ENCODE results near the gene RILP. TPM values are rescaled to one million over a fixed set of nuclear protein-coding genes. Genes with fewer than 3 reads are reported as not detected.

RILP gene
- total RNA-seq (1 to 10 TPM; 1.3 to 1.5 TPM), total RNA-seq (0.47 to 5.1 (median 2.0) reads per million in 172 experiments)
- polyA plus RNA-seq (2013, experiment 1 of 2): 3.5 TPM
- polyA plus RNA-seq (2013, experiment 2 of 2): 3.0 TPM

GRCh38 chr17:1649844-1650501 is at the start of gene RILP:
RILP (minus strand) TSS chr17:1649866; CDS start chr17:1649804, 62 bp downstream.
- Mint-ChIP-seq H3K27me3 (no peaks in the 10 kb centered on the region), H3K27ac (peak within 1 kb of the TSS; percentile 33), H3K4me1 (ENCODE audit: low read depth) (peaks cover 13% of the 10 kb centered on the region), H3K4me3 (peak within 1 kb of the TSS; percentile 79), H3K9me3 (no peaks in the 10 kb centered on the region), H3K36me3 (ENCODE audit: low read depth) (peaks cover 44% of the 10 kb centered on the region)
- Histone ChIP-seq H3K36me3 (ENCODE audit: insufficient read depth, low read length) (peaks cover 46% of the 10 kb centered on the region), H3K27me3 (ENCODE audit: control insufficient read depth in 1 of 2, insufficient read depth in 2 of 2, low read length in 2 of 2) (no peaks in the 10 kb centered on the region), H3K4me1 (ENCODE audit: insufficient read depth, low read length) (peaks cover 33% of the 10 kb centered on the region), H3K9me3 (ENCODE audit: control insufficient read depth in 1 of 2, insufficient read depth in 1 of 2, low read length in 2 of 2) (no peaks in the 10 kb centered on the region), H3K4me3 (ENCODE audit: low read length) (peak within 1 kb of the TSS; percentile 61), H3K27ac (ENCODE audit: low read depth in 1 of 2, low read length in 2 of 2) (peak within 1 kb of the TSS; percentile 45 to 53)
- peak; percentile 2 for ATAC-seq (ENCODE audit: poor library complexity)
- intact Hi-C loops (cut with DNase I, micrococcal nuclease): loop anchor here (1.0 to 5.0 kb wide), 4 partner anchors 22 to 377 kb away; partner anchors contain the start of genes PRPF8 (in 1 of the 2), RTN4RL1 (in 1 of the 2) and SLC43A2 (in 1 of the 2)
- peak in 3 of 14 experiments; percentile 28 to 41 (median 32) for DNase-seq
- ChIA-PET POLR2A (interaction anchor here (0.7 to 3.9 kb wide), 15 partner anchors 9 to 742 kb away, joined by 3 to 44 read pairs (median 6); partner anchors contain the start of genes INPP5K, PITPNA, PRPF8 and RPA1), CTCF (interaction anchor here (1.2 to 2.9 kb wide), 15 partner anchors 9 to 376 kb away, joined by 3 to 12 read pairs (median 7); partner anchors contain the start of genes PITPNA, PRPF8, RPA1 and RTN4RL1)
- no peak for TF ChIP-seq CTCF (IDR thresholded peaks at IDR 0.05)

- ChIA-PET CTCF (no interaction called here), POLR2A (no interaction called here)
- H3K36me3 ChIP-seq (ENCODE audit: insufficient read depth, low read length): no peaks in the 10 kb centered on the region
- intact Hi-C loops (cut with DNase I, micrococcal nuclease): no loop called here
- DNase-seq (no peak), ATAC-seq (ENCODE audit: poor library complexity) (no peak)
- Mint-ChIP-seq H3K9me3 (no peaks in the 10 kb centered on the region), H3K27ac (no peak overlapping the region), H3K4me3 (no peak overlapping the region), H3K4me1 (ENCODE audit: low read depth) (no peaks in the 10 kb centered on the region), H3K27me3 (no peaks in the 10 kb centered on the region), H3K36me3 (ENCODE audit: low read depth) (no peaks in the 10 kb centered on the region)
- peaks cover 0 to 4% of the 10 kb centered on the region in 2 experiments for H3K9me3 ChIP-seq (ENCODE audit: control insufficient read depth in 1 of 2, insufficient read depth in 1 of 2, low read length in 2 of 2)
- H3K27ac ChIP-seq (ENCODE audit: low read depth in 1 of 2, low read length in 2 of 2): no peak overlapping the region
- no peak overlapping the region for H3K4me3 ChIP-seq (ENCODE audit: low read length)
- TF ChIP-seq CTCF (IDR thresholded peaks at IDR 0.05): no peak
- no peaks in the 10 kb centered on the region for H3K27me3 ChIP-seq (ENCODE audit: control insufficient read depth in 1 of 2, insufficient read depth in 2 of 2, low read length in 2 of 2)
- H3K4me1 ChIP-seq (ENCODE audit: insufficient read depth, low read length): no peaks in the 10 kb centered on the region
Measured at GRCh38 chr17:1697681-1698080, 48.0 kb upstream of the RILP start.

GRCh38 chr17:1695365-1695764 is 45.7 kb upstream of the RILP start:
- Mint-ChIP-seq H3K9me3 (no peaks in the 10 kb centered on the region), H3K4me3 (no peak overlapping the region), H3K36me3 (ENCODE audit: low read depth) (no peaks in the 10 kb centered on the region), H3K4me1 (ENCODE audit: low read depth) (no peaks in the 10 kb centered on the region), H3K27ac (no peak overlapping the region), H3K27me3 (no peaks in the 10 kb centered on the region)
- H3K36me3 ChIP-seq (ENCODE audit: insufficient read depth, low read length): no peaks in the 10 kb centered on the region
- no peaks in the 10 kb centered on the region for H3K27me3 ChIP-seq (ENCODE audit: control insufficient read depth in 1 of 2, insufficient read depth in 2 of 2, low read length in 2 of 2)
- no peak for DNase-seq
- no peak for TF ChIP-seq CTCF (IDR thresholded peaks at IDR 0.05)
- ChIA-PET CTCF (no interaction called here), POLR2A (no interaction called here)
- peaks cover 0 to 4% of the 10 kb centered on the region in 2 experiments for H3K9me3 ChIP-seq (ENCODE audit: control insufficient read depth in 1 of 2, insufficient read depth in 1 of 2, low read length in 2 of 2)
- H3K4me3 ChIP-seq (ENCODE audit: low read length): no peak overlapping the region
- ATAC-seq (ENCODE audit: poor library complexity): no peak
- H3K27ac ChIP-seq (ENCODE audit: low read depth in 1 of 2, low read length in 2 of 2): no peak overlapping the region
- no peaks in the 10 kb centered on the region for H3K4me1 ChIP-seq (ENCODE audit: insufficient read depth, low read length)
- intact Hi-C loops (cut with DNase I, micrococcal nuclease): no loop called here
